Measurements from ENCODE around the gene LILRA5.

DNA sequence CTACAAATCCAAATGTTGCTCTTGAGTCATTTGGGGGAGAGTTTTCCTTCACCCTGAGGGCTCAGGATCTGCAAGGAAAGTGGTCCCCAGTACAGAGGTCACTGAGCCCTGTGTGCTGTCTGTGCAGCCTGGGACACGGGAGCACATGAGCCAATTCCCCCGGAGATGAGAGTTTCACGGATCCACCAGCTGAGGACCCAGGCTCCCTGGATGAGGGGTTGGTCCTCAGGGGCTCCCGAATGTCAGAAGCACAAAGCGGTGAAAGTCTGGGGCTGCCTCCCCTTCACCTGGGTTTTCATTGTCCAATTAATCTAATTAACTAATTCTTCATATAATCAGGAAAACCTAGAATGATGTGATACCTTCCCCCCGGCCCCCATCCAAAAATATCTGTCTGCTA lies 18.4 kb downstream of the LILRA5 start:
- TF ChIP-seq CREB1 (IDR thresholded peaks at IDR 0.05; ENCODE audit: low read depth) (no peak), USF1 (IDR thresholded peaks at IDR 0.05) (no peak), ZBTB7A (IDR thresholded peaks at IDR 0.05; ENCODE audit: low read depth) (no peak), YY1 (IDR thresholded peaks at IDR 0.05; ENCODE audit: low read depth) (no peak), NFIC (IDR thresholded peaks at IDR 0.05) (no peak), EP300 (IDR thresholded peaks at IDR 0.05; ENCODE audit: borderline replicate concordance) (no peak)
- TF ChIP-seq, protein P1, sequence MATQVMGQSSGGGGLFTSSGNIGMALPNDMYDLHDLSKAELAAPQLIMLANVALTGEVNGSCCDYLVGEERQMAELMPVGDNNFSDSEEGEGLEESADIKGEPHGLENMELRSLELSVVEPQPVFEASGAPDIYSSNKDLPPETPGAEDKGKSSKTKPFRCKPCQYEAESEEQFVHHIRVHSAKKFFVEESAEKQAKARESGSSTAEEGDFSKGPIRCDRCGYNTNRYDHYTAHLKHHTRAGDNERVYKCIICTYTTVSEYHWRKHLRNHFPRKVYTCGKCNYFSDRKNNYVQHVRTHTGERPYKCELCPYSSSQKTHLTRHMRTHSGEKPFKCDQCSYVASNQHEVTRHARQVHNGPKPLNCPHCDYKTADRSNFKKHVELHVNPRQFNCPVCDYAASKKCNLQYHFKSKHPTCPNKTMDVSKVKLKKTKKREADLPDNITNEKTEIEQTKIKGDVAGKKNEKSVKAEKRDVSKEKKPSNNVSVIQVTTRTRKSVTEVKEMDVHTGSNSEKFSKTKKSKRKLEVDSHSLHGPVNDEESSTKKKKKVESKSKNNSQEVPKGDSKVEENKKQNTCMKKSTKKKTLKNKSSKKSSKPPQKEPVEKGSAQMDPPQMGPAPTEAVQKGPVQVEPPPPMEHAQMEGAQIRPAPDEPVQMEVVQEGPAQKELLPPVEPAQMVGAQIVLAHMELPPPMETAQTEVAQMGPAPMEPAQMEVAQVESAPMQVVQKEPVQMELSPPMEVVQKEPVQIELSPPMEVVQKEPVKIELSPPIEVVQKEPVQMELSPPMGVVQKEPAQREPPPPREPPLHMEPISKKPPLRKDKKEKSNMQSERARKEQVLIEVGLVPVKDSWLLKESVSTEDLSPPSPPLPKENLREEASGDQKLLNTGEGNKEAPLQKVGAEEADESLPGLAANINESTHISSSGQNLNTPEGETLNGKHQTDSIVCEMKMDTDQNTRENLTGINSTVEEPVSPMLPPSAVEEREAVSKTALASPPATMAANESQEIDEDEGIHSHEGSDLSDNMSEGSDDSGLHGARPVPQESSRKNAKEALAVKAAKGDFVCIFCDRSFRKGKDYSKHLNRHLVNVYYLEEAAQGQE (IDR thresholded peaks at IDR 0.05; ENCODE audit: low read depth): no peak

Data from Ishikawa (cell line).